NCI-H69 (cell line): ENCODE results near the gene YPEL4.
A peak's percentile ranks its signal among the peaks of the same experiment; 100 is the strongest.

Source experiments
- DNase-seq: peaks from one replicate; lab custom pipeline; 2025; lab: John Stamatoyannopoulos, UW

The YPEL4 gene

GRCh38 chr11:57650739-57651090 is 1.0 kb upstream of the YPEL4 start:
- DNase-seq, result no peak

GRCh38 chr11:57648801-57649735 is 644 bp downstream of the YPEL4 start:
- DNase-seq, result peak; percentile 10

DNA sequence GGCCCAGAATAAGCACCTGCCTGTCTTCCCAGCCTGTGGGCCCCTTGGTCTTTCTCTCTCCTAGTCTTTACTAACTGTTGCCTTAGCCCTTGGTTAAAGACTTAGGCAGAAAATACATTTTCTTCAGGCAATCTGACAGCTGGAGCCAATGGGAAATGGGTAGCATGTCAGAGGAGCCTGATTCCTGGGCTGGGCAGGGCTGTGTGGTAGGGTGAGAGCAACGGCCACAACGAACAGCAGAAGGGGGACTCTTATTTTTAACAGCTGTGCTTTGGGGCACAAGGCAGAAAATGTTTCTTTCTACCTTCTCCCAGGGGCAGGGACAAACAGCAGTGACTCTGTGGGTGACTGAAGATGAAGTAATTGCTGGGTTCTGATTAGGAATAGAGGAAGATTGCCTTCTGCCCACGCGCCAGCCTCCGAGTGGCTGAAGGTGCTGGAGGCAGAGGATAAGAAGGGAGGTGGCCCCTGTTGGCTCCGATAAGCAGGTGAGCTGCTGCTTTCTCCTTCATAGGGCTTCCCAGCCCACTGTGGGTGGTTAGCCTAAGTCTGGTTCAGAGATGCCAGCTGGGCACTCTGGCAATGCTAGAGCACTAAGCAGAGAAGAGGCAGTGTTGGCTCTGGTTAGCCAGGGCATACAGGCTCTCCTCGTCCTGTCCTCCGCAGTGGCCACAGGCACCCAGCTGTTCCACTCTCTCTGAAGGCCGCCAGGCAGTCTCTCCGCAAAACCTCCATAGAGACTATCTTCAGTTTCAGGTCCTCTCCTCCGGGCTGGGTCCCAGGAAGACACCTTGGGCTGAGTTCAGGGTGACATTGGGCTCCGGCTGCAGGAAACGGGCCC is 1.5 kb downstream of the YPEL4 start:
- peak; percentile 24 for DNase-seq

DNA sequence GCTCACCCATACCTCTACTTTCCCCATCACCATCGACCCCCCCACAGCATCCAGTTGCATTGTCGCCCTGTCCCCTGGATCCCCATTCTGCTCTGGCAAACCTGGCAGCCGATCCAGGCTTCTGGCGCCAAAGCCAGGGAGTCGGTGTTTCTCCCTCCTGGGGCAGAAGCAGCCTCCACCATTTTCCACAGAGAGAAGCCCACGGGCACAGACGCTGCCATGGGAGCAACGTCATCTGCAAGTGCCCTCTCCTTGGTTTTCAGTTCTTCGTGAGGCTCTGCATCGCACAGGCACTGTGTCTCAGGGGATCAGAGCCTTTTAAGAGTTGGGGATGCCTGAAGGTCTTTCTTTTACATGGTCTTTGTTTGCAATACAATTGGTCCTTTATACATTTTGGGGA is 2.3 kb downstream of the YPEL4 start:
- DNase-seq, result peak; percentile 23

DNA sequence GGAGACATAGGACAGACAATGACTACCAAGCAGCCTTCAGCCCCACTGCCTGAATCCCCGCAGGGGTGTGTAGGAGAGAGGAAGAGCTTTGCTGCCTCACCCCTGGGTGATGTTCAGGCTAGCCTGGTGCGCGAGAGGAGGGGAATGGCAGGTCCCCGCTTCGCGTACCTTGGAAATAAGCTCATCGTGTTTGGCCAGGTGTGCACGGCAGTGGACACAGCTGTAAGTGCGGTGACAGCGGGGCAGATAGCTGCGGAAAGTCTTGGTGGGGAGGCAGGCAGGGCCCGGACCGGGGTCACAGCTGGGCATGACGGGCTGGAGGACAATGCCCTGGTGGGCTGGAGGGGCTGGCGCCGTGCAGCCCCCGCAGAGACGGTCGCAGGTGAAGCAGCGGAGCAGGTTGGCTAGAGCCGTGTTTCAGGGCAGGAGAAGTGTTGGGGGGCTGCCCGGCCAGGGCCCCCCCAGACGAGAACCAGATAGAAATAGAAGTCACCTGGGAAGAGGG is 2.9 kb downstream of the YPEL4 start:
- DNase-seq, result peak; percentile 43

DNA sequence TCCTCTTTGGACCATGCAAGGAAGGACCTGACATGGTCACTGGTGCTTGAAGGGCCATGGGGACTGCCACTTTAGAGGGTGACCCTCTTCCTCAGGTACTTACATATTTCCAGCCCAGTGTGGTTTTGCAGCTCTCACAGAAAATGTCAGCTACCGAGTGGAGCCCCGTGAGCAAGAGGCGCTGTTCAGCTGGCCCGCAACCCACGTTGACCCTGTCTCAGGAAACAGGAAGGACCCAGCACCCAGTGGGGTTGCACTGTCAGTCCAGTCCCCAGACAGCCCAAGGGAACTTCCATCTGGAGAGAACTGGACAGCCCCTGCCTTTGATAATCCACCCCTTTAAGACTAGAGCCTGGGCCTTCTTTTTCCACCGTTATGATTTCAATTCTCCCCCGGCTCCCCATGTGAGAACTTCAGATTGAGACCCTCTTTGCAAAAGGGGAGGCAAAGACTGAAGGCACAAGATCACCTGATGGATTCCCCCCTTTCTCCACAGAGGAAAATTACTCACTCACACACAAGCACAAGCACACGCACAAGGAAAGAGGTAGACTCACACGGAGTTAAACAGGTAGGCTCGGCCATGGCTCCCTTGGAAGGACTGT is 3.4 kb downstream of the YPEL4 start:
- DNase-seq, result no peak

- no peak for DNase-seq
Observed at GRCh38 chr11:57645689-57646085, 4.0 kb downstream of the YPEL4 start.

DNA sequence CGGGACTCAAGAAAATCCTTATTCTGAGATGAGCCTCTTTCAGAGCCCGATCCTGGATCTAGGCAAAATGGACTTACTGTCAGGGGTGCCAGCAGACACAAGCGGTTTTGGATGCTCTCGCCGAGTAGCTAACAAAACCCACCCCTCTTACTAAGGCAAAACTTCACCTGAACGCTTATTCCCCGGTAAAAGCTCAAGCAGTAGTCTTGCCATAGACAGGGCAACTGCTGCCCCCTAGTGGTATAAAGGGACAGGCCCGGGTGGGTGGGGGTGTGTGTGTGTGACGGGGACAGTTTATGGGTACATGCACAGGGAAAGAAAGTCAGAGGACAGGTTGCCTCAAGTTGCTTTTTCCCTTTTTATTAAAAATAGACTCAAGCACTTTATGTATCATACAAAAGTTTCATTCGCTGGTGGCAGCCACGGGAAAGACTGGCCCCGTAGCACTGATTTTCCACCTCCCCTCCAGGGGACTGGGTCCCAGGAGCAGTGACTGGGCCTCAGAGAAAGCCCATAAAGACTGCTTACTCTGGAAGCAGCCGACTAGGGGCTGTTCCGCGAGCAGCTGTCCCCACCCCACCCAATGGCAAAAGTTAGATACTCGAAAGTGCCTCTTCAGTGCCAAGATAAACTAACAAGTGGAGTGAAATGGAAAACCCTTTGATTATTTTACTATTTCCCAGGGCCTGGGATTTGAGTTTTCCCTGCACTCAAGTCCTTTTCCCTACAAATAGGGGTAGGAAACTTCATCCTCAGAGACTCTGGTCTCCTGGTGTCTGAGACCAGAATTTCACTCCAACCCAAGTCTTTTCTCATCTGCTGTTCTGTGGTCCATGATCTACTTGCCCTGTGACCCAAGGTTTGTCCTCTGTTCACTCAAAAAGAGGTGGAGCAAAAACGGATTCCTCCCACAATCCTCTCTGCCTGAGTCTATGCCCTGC is 4.7 kb downstream of the YPEL4 start:
- DNase-seq, result peak; percentile 85

DNA sequence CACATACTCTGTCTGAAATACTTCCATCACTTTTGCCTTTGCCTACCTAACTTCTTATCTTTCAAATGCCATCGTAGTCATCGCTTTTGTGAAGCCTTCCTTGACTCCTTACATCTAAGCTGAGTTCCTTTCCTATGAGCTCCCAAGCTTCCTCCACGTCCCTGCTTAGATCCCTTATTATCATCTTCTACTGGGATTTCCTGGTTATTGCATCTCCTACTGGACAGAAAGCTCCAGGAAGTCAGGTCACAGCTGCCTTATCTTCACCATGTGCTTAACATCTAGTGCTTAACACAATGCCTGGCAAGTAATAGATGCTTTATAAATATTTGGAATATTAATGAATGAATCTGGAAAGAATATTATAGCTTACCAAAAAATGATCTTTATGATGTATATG is 5.9 kb downstream of the YPEL4 start:
- peak; percentile 14 for DNase-seq

DNA sequence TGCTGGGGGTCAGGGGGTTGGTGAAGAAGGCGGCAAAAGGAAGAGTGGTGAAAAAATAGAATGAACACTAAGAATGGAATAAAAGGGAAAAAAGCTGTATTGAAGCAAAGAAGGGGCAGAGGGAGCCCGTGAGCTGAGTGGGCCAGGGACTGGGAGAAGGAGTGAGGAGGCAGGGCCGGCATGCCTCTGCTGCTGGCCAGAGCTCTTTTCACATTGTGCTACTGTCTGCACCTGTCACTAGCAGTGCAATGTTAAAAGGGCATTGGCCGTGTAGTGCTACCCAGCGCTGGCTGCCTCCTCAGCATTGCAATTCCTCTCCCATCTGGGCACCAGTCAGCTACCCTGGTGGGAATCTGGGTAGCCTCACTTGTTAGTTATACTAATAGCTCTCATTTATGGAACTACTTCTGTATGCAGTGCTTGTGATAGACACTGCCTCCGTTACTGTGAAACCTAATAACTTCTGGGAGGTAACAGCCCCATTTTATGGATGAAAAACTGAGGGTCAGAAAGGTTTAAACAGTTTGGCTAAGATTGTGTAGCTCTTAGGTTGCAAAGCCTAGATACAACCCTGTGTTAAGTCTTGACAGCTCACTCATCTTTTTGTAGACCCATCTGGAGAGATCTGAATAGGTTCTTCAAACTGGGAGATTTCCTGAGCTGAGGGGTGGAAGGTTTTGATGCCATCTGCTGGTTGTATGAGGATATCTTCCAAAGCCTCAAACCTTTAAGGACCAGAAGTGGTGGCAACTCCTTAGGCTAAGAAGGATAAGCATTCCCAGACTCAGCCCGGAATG is 8.5 kb downstream of the YPEL4 start:
- DNase-seq, result peak; percentile 61

GRCh38 chr11:57640068-57640800 is 9.5 kb downstream of the YPEL4 start:
- no peak for DNase-seq

GRCh38 chr11:57639321-57640067 is 10.2 kb downstream of the YPEL4 start:
- peak; percentile 61 for DNase-seq

DNA sequence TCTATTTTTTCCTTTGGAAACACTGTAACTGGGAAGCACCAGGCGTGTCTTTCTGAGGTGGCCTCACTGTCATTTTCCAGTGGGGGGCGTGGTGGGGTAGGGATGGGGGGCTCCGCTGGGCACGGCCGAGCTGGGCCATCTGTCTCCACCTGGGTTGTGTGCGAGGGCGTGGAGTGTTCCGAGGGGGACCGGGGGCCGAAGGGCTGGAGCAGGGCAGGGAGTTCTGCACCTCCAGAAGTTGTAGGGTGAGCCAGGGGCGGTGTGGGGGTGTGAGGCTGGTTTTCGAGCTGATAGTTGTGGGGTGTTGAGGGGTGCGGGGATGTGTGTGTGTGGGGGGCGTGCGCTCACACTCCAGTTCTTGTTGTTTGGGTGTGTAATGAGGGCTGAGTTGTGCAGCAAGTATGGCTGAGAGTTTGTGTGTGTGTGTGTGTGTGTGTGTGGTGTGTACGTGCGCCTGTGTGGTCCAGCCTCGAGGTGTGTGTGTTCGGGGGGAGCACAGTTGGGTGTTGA is 10.8 kb downstream of the YPEL4 start:
- peak; percentile 45 for DNase-seq

DNA sequence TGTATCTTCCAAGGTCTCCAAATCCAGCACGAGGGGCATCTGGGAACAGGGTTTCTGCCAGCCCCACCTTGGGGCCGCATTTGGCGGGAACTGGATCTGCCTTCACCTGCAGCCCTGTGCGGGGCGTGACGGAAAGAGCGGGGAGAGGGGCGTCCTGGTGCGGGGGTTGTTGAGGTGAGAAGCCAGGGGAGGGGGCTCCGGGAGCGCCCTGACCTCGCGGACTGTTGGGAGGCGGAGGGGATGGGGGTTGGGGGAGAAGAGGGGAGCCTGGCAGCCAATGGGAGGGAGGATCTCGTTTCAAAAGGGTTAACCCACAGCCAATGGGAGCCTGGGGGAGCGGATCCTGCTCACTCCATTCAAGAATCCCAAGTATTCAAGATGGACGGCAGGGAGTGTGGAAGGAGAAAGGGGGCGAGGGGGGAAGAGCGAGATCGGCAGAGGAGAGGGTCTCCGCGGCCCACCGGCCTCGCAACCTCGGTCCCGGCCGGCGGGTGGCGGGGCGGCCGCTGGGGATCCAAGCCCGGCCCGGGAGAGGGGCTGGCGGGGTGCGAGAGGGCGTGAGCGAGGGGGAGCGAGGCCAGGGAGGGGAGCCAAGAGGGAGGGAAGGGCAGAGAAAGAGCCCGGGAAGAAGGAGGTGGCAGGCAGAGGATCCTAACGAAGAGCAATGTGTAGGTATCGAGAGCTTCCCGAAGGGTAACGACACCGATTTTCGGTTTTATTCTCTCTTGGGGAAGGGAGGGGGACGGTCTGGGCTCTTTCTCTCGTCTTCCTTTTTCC is 11.5 kb downstream of the YPEL4 start:
- peak; percentile 70 for DNase-seq

DNA sequence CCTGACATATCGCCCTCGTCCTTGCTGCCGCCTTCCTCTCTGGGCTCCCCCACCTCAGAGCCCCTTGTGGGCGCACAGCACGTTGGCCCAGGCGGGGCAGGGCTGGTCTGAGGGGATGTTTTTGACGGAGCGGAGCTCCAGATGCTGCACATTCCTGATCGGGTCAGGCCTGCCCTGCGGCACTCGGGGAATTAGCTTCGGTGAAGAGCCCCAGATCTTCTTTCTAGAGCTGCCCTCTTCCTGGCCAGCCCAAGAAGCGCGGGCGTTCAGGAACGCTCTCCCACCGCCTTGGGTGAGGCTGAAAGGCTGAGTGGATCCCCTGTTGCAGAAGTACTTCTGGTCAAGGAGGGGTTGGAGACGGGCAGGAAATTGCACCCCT is 12.1 kb downstream of the YPEL4 start:
- DNase-seq, result no peak

DNA sequence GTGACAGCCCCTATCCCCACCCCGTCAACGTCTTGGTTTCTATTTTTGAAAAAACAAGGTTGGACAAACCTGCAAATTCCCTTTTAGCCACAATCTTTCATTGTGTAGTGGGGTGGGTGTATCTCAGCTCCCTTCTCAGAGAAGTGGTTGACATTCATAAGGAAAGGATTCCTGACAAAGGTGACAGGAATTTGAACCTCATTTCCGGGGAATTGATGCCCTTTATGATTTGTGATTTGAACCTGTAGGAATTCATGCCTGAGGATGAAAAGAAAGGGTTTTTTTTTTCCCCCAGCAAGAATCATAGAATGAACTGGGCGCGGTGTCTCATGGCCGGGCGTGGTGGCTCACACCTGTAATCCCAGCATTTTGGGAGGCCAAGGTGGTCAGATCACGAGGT is 14.5 kb downstream of the YPEL4 start:
- DNase-seq, result no peak

GRCh38 chr11:57634311-57634710 is 15.4 kb downstream of the YPEL4 start:
- no peak for DNase-seq
